ENCODE measurements around the gene DENND2A.
"Not testable (repeated sequence)": the region's sequence is repeated elsewhere in the genome, so short reads cannot be mapped to it uniquely, and the experiment has no call there.

Gene DENND2A

GRCh38 chr7:140623980-140624379 is 16.6 kb downstream of the DENND2A start:
- FAIRE-seq (no peak), DNase-seq (ENCODE audit: extremely low spot score, insufficient read length, low read depth) (no peak)

GRCh38 chr7:140621401-140622021 is 19.1 kb downstream of the DENND2A start:
- no peak for FAIRE-seq
- no peak for DNase-seq (ENCODE audit: extremely low spot score, insufficient read length, low read depth)

- FAIRE-seq; DNase-seq (ENCODE audit: extremely low spot score, insufficient read length, low read depth): not testable (repeated sequence)
Observed at GRCh38 chr7:140619915-140620510, 20.6 kb downstream of the DENND2A start.

DNA sequence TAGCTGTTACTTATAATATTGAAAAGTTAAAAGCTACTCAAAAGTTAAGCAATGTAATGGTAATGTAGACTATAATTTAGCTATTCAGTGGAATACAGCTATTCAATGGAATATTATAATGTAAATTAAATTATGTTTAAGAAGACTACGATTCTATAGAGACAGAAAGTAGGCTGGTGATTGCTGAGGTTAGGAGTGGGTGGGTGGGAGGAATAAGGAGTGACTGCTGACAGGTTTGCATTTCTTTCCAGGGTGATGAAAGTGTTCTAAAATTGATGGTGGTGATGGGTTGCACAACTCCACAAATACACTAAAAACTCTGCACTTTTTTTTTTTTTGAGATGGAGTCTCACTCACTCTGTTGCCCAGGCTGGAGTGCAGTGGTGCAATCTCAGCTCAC is 21.4 kb downstream of the DENND2A start:
- DNase-seq (ENCODE audit: extremely low spot score, insufficient read length, low read depth): no peak
- no peak for FAIRE-seq

- DNase-seq (ENCODE audit: extremely low spot score, insufficient read length, low read depth) (no peak), FAIRE-seq (no peak)
Observed at GRCh38 chr7:140618306-140618705, 22.3 kb downstream of the DENND2A start.

GRCh38 chr7:140617081-140617480 is 23.5 kb downstream of the DENND2A start:
- no peak for FAIRE-seq
- no peak for DNase-seq (ENCODE audit: extremely low spot score, insufficient read length, low read depth)

DNA sequence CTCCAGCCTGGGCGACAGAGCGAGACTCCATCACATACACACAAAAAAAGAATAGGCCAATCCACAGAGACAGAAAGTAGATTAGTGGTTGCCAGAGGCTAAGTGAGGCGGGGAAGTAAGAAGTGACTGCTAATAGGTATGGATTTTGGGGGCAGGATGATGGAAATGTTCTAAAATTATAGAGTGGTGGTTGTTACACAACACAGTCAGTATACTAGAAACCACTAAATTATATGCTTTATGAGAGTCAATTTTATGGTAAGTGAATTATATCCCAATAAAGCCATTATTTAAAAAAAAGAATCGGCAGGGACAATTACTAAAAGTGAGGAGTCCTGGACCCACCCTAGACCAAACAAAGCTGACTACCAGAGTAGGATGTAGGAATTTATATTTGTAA is 24.3 kb downstream of the DENND2A start:
- DNase-seq (ENCODE audit: extremely low spot score, insufficient read length, low read depth): no peak
- no peak for FAIRE-seq

- FAIRE-seq (no peak), DNase-seq (ENCODE audit: extremely low spot score, insufficient read length, low read depth) (no peak)
Observed at GRCh38 chr7:140611641-140612040, 29.0 kb downstream of the DENND2A start.

GRCh38 chr7:140610204-140611165 is 30.1 kb downstream of the DENND2A start:
- DNase-seq (ENCODE audit: extremely low spot score, insufficient read length, low read depth) (no peak), FAIRE-seq (no peak)

- no peak for DNase-seq (ENCODE audit: extremely low spot score, insufficient read length, low read depth)
- FAIRE-seq: no peak
Observed at GRCh38 chr7:140609646-140610045, 31.0 kb downstream of the DENND2A start.

DNA sequence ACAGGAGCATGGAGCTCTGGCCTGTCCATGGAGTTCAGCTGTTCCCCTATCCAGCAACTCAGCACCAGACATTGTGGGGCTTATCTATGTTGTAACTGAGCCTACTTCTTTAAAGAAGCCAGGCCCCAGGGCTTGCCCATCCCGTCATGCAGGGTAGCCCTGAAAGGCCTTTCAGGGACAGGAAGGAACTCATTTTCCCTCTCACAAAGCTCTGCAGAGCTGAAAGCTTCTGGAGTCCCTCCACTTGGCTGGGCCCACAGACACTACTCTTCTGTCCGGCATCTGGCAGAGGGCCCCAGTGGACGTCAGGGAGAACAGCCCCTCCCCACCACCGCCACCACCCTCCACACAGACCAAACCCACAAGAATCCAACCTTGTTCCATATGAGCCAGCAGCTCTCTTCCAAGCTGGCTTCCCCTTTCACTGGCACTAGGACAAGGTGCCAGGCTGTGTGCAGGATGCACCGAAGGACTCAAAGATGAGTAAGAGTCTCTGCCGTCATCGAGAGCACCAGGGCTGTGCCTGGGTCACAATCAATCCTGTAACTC is 33.1 kb downstream of the DENND2A start:
- no peak for DNase-seq (ENCODE audit: extremely low spot score, insufficient read length, low read depth)
- no peak for FAIRE-seq

DNA sequence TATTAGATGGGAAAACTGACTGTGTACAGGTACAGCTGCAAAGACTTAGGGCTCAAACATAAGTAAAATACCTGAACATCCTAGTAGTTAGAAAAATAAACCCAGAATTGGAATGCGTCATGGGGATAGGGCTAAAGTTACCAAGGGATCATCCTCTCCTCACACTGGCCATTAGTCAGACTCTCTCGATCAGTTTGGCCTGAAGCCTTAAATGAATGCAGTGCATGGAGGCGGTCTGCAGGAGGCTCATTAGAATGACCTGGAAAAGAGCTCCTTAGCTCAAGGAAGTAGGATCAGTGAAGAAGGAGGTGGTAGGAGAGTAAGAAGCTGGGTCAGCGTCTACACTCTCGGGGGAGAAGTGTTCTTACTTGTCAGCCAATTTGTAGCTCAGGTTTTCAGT is 35.3 kb downstream of the DENND2A start:
- DNase-seq (ENCODE audit: extremely low spot score, insufficient read length, low read depth): no peak
- no peak for FAIRE-seq

DNA sequence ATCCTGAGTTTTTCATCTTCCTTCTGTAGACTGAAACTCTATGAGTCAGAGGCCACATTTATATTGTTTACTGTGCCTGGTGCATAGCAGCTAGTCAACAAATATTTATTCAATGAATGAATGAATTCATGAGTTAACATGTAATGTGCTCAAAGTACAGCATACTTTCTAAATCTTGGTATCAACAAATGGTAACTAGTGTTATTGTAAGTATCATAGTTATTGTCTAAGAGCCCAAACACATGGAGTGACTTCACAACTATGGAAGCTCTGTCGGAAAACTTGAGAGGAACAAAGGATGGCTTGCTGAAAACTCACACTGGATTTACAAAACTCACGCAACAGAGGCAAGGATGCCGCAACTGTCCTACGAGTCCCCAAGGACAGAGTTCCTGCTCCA is 35.9 kb downstream of the DENND2A start:
- DNase-seq (ENCODE audit: extremely low spot score, insufficient read length, low read depth) (no peak), FAIRE-seq (no peak)

GRCh38 chr7:140604076-140604475 is 36.5 kb downstream of the DENND2A start:
- DNase-seq (ENCODE audit: extremely low spot score, insufficient read length, low read depth) (no peak), FAIRE-seq (no peak)

DNA sequence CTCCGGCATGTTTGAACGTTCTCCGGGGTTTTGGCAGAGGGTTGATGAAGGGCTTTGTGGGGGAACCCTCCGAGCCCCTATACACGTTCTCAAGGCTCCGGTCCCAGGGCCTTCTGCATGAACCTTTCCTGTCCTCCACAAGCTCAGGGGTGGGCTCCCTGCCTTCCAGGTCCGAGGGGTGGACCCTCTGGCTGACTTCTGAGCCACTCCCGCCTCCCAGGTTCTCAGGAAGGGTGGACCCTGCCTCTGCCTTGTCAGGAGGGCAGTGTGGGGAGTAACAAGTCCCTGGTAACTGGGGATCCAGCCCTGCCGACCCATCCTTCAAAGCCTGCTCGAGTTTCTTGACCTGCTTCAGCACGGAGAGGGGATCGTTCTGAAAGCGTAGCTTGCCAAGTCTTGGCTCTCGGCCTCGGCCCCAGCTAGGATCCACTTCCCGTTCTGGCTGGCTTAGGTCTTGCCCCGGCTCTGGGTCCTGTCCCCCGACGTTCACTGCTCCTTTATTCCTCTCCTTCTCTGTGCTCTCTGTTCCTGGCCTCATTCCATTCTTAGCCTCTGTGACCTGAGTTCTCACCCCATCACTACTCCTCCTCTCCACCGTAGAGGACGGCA is 38.9 kb downstream of the DENND2A start:
- FAIRE-seq: no peak
- DNase-seq (ENCODE audit: extremely low spot score, insufficient read length, low read depth): no peak

GRCh38 chr7:140600341-140600740 is 40.3 kb downstream of the DENND2A start:
- FAIRE-seq (no peak), DNase-seq (ENCODE audit: extremely low spot score, insufficient read length, low read depth) (no peak)

DNA sequence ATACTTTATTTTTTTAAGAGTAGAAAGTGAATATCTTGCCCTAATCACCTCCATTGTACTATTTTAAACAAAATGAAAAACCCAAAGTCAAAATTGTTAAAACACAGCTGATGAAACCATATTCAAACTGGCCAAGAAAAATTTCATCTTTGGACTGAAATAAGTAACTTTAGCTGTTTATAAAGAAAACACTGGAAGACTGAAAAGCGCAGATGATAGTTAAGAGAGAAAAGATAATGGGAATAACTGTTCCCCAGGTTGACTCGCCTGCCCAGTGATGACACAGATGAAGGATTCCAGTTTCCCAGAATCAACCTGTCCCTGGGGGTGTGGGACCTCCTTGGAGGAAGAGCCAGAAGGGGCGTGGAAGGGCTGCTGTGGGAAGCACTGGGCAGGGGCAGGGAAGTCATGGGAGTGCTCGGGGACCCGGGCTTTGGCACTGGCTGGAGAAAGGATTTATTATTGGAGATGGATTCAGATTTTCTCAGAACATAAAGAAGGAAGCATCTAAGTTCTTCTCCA is 43.1 kb downstream of the DENND2A start:
- FAIRE-seq (no peak), DNase-seq (ENCODE audit: extremely low spot score, insufficient read length, low read depth) (no peak)

GRCh38 chr7:140596519-140597427 is 43.8 kb downstream of the DENND2A start:
- no peak for DNase-seq (ENCODE audit: extremely low spot score, insufficient read length, low read depth)
- FAIRE-seq: no peak

DNA sequence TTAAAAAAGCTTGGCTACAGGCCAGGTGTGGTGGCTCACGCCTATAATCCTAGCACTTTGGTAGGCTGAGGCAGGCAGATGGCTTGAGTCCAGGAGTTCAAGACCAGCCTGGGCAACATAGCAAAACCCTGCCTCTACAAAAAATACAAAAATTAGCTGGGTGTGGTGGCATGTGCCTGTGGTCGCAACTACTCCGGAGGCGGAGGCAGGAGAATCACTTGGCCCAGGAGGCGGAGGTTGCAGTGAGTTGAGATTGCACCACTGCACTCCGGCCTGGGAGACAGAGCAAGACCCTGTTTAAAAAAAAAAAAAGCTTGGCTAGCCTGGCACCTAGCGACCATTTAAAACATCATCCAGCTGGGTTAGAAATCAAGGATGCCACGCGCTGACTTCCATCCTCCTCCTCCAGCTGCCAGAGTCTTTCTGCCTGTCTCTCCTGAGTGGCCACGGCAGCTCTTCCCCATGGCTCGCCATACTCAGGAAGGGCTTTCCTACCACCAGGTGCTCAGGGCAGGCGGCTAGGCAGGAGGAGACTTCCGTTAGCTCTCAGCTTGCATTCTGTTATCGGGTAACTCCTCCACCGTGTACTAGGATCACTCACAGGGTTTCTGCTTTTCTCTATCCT is 45.0 kb downstream of the DENND2A start:
- DNase-seq (ENCODE audit: extremely low spot score, insufficient read length, low read depth) (no peak), FAIRE-seq (no peak)

All from GM18507 (cell line).